ENCODE data around the gene CDK14. TPM values are rescaled to one million over a fixed set of nuclear protein-coding genes. Genes with fewer than 3 reads are reported as not detected.
"Not testable (repeated sequence)": the region's sequence is repeated elsewhere in the genome, so short reads cannot be mapped to it uniquely, and the experiment has no call there.

The CDK14 gene
- total RNA-seq, 2 donors from 2014 or later: 0.49 to 1.7 TPM

DNA sequence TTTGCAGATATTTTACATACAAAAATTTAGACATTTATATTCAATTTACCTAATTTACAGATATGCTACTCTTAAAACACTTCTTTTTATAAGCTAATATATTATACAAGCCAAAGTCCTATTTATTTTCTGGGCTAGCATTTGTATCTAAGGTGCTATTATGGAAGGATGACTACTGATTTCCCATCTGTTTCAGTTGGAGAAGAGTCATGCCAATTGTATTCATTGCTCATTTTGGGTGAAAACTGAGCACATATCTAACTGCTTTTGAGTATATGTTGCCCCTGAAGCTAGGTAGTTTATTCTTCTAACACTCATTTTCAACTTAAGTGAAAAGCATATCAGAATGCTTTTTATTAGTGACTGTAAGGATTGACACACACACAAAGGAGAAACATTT lies 172.9 kb downstream of the CDK14 start:
- ATAC-seq (replicated peaks in 1 of 2) (no peak), DNase-seq (no peak)
- Mint-ChIP-seq H3K36me3 (ENCODE audit: insufficient read depth in 2 of 2) (no peaks in the 10 kb centered on the region), H3K27me3 (ENCODE audit: low read depth) (no peaks in the 10 kb centered on the region), H3K4me1 (ENCODE audit: low read depth) (no peaks in the 10 kb centered on the region), H3K27ac (no peak overlapping the region), H3K4me3 (no peak overlapping the region), H3K9me3 (peaks cover 1 to 7% of the 10 kb centered on the region in 2 donors)

DNA sequence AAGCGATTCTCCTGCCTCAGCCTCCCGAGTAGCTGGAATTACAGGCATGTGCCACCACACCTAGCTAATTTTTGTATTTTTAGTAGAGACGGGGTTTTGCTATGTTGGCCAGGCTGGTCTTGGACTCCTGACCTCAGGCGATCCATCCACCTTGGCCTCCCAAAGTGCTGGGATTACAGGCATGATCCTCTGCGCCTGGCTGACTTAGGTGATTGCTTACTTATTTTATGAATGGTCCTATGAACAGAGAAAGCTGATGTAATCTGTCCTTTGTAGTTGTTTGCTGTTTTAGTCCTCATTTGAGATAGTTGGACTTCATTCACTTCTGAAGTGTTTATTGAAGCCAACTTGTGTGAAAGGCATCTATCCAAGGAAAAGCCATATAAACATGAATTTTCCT lies 173.4 kb downstream of the CDK14 start:
- H3K4me1 Mint-ChIP-seq (ENCODE audit: low read depth); H3K27me3 Mint-ChIP-seq (ENCODE audit: low read depth); H3K9me3 Mint-ChIP-seq; ATAC-seq (replicated peaks in 1 of 2); H3K36me3 Mint-ChIP-seq (ENCODE audit: insufficient read depth in 2 of 2); DNase-seq; H3K4me3 Mint-ChIP-seq; H3K27ac Mint-ChIP-seq: not testable (repeated sequence)

DNA sequence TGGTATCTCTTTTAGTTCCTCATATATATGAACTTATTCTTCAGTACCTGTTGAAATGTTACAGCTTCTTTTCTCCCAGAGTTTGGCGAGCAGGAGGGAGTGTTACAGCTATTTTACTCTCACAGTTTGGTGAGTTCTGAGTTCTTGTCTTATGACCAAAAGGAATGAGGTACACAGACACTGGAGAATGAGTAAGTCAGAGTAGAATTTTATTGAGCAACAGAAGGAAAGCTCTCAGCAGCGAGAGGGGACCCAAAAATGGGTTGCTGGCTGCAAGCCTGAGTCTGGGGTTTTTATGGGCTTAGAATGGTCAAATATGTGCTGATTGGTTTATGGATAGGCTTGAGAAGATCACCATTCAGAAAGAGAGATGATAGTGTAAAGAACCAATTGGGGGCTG lies 175.2 kb downstream of the CDK14 start:
- no peaks in the 10 kb centered on the region for H3K27me3 Mint-ChIP-seq (ENCODE audit: low read depth)
- no peaks in the 10 kb centered on the region for H3K36me3 Mint-ChIP-seq (ENCODE audit: insufficient read depth in 2 of 2)
- DNase-seq (no peak), ATAC-seq (replicated peaks in 1 of 2) (no peak)
- peaks cover 1 to 7% of the 10 kb centered on the region in 2 donors for H3K9me3 Mint-ChIP-seq
- H3K4me1 Mint-ChIP-seq (ENCODE audit: low read depth): no peaks in the 10 kb centered on the region
- no peak overlapping the region for H3K4me3 Mint-ChIP-seq
- no peak overlapping the region for H3K27ac Mint-ChIP-seq

DNA sequence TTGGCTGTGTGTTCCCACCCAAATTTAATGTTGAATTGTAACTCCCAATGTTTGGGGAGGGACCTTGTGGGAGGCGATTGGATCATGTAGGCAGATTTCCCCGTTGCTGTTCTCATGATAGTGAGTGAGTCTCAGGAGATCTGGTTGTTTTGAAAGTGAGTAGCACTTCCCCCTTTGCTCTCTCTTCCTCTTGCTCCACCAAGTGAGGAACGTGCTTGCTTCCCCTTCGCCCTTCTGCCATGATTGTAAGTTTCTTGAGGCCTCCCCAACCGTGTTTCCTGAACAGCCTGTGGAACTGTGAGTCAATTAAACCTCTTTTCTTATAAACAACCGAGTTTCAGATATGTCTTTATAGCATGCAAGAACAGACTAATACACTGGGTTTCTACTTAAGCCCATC lies 176.3 kb downstream of the CDK14 start:
- no peak overlapping the region for H3K4me3 Mint-ChIP-seq
- DNase-seq: no peak
- H3K36me3 Mint-ChIP-seq (ENCODE audit: insufficient read depth in 2 of 2): no peaks in the 10 kb centered on the region
- H3K4me1 Mint-ChIP-seq (ENCODE audit: low read depth): no peaks in the 10 kb centered on the region
- no peak for ATAC-seq (replicated peaks in 1 of 2)
- H3K9me3 Mint-ChIP-seq: peaks cover 1 to 7% of the 10 kb centered on the region in 2 donors
- no peaks in the 10 kb centered on the region for H3K27me3 Mint-ChIP-seq (ENCODE audit: low read depth)
- H3K27ac Mint-ChIP-seq: no peak overlapping the region

DNA sequence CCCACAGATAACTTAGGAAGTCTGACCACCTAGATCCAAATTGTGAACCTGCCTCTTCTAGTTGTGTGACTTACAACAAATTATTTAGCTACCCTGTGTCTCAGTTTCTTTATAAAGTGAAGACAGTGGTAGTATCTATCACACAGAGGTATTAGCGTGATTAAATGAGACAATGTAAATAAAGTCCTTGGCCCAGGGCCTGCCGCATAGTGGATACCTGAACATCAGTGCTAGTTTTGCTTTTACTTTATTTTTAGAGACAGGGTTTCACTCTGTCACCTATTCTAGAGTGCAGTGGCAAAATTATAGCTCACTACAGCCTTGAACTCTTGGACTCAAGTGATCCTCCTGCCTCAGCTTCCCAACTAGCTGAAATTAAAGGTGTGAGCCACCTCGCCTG lies 177.1 kb downstream of the CDK14 start:
- Mint-ChIP-seq H3K4me3 (no peak overlapping the region), H3K4me1 (ENCODE audit: low read depth) (no peaks in the 10 kb centered on the region), H3K27ac (no peak overlapping the region), H3K9me3 (peaks cover 1 to 7% of the 10 kb centered on the region in 2 donors), H3K36me3 (ENCODE audit: insufficient read depth in 2 of 2) (no peaks in the 10 kb centered on the region), H3K27me3 (ENCODE audit: low read depth) (no peaks in the 10 kb centered on the region)
- DNase-seq: no peak
- no peak for ATAC-seq (replicated peaks in 1 of 2)

DNA sequence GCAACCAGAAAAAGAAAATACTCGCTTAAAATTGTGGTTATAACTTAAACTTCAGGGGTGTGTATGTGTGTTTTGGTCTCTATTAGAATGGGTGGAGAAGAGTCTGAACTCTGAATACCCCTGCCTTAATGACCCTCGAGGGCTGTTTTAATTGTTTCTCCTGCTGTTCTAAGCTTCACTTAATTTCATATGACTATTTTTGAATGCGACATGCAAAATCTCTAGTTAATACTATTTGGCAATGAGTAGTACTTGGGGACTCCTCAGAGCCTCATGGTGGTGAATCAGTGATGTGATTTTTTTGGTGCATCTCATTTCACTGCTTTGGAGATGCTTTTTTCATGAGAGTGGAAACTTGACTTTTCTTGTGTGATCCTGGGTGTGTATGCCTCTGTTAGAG lies 178.6 kb downstream of the CDK14 start:
- H3K36me3 Mint-ChIP-seq (ENCODE audit: insufficient read depth in 2 of 2): no peaks in the 10 kb centered on the region
- no peak for DNase-seq
- H3K9me3 Mint-ChIP-seq: peaks cover 1 to 7% of the 10 kb centered on the region in 2 donors
- no peaks in the 10 kb centered on the region for H3K4me1 Mint-ChIP-seq (ENCODE audit: low read depth)
- no peaks in the 10 kb centered on the region for H3K27me3 Mint-ChIP-seq (ENCODE audit: low read depth)
- no peak for ATAC-seq (replicated peaks in 1 of 2)
- no peak overlapping the region for H3K4me3 Mint-ChIP-seq
- H3K27ac Mint-ChIP-seq: no peak overlapping the region

GRCh38 chr7:90775383-90775965 lies 179.4 kb downstream of the CDK14 start:
- H3K9me3 Mint-ChIP-seq: peaks cover 1 to 6% of the 10 kb centered on the region in 2 donors
- ATAC-seq (replicated peaks in 1 of 2) (no peak), DNase-seq (no peak)
- no peaks in the 10 kb centered on the region for H3K27me3 Mint-ChIP-seq (ENCODE audit: low read depth)
- no peak overlapping the region for H3K4me3 Mint-ChIP-seq
- no peaks in the 10 kb centered on the region for H3K4me1 Mint-ChIP-seq (ENCODE audit: low read depth)
- no peaks in the 10 kb centered on the region for H3K36me3 Mint-ChIP-seq (ENCODE audit: insufficient read depth in 2 of 2)
- H3K27ac Mint-ChIP-seq: no peak overlapping the region

- Mint-ChIP-seq H3K36me3 (ENCODE audit: insufficient read depth in 2 of 2) (no peaks in the 10 kb centered on the region), H3K9me3 (peaks cover 1% of the 10 kb centered on the region in 2 donors), H3K27ac (no peak overlapping the region), H3K4me3 (no peak overlapping the region), H3K4me1 (ENCODE audit: low read depth) (no peaks in the 10 kb centered on the region), H3K27me3 (ENCODE audit: low read depth) (no peaks in the 10 kb centered on the region)
- ATAC-seq (replicated peaks in 1 of 2) (no peak), DNase-seq (no peak)
Measured at GRCh38 chr7:90777041-90777440, 180.9 kb downstream of the CDK14 start.

DNA sequence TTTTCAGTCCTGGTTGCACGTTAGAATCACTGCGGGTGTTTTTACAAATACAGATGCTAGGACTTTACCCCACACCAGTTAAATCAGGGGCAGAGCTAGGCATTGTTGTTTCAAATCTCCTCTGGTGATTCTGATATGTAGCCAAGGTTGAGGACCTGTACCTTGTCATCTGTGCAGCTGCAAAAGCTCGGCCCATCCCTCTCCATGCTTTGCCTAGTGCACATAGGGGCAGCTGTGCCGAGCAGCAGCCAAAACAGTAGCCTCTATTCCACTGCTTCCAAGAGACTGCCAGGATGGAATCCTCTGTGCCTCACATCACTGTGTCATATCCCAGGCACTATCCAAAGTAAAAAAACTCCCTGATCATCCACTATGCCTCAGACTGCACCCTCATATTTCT lies 181.3 kb downstream of the CDK14 start:
- Mint-ChIP-seq H3K4me1 (ENCODE audit: low read depth) (no peaks in the 10 kb centered on the region), H3K36me3 (ENCODE audit: insufficient read depth in 2 of 2) (no peaks in the 10 kb centered on the region), H3K27me3 (ENCODE audit: low read depth) (no peaks in the 10 kb centered on the region), H3K27ac (no peak overlapping the region), H3K4me3 (no peak overlapping the region), H3K9me3 (peaks cover under 1% of the 10 kb centered on the region in 2 donors)
- ATAC-seq (replicated peaks in 1 of 2): no peak
- DNase-seq: no peak

- H3K36me3 Mint-ChIP-seq (ENCODE audit: insufficient read depth in 2 of 2): no peaks in the 10 kb centered on the region
- H3K27me3 Mint-ChIP-seq (ENCODE audit: low read depth): no peaks in the 10 kb centered on the region
- H3K4me1 Mint-ChIP-seq (ENCODE audit: low read depth): no peaks in the 10 kb centered on the region
- ATAC-seq (replicated peaks in 1 of 2): no peak
- no peaks in the 10 kb centered on the region for H3K9me3 Mint-ChIP-seq
- no peak overlapping the region for H3K27ac Mint-ChIP-seq
- DNase-seq: no peak
- H3K4me3 Mint-ChIP-seq: no peak overlapping the region
Measured at GRCh38 chr7:90777886-90778285, 181.8 kb downstream of the CDK14 start.

- DNase-seq: no peak
- ATAC-seq (replicated peaks in 1 of 2): no peak
- Mint-ChIP-seq H3K27ac (no peak overlapping the region), H3K36me3 (ENCODE audit: insufficient read depth in 2 of 2) (peaks cover 2 to 7% of the 10 kb centered on the region in 2 donors), H3K4me1 (ENCODE audit: low read depth) (no peaks in the 10 kb centered on the region), H3K27me3 (ENCODE audit: low read depth) (no peaks in the 10 kb centered on the region), H3K9me3 (peaks cover 7% of the 10 kb centered on the region in 2 donors), H3K4me3 (no peak overlapping the region)
Measured at GRCh38 chr7:90788052-90788451, 191.9 kb downstream of the CDK14 start.

- Mint-ChIP-seq H3K4me1 (ENCODE audit: low read depth) (no peaks in the 10 kb centered on the region), H3K36me3 (ENCODE audit: insufficient read depth in 2 of 2) (peaks cover 3 to 14% of the 10 kb centered on the region in 2 donors), H3K27ac (no peak overlapping the region)
Measured at GRCh38 chr7:90789736-90790306, 193.7 kb downstream of the CDK14 start.

DNA sequence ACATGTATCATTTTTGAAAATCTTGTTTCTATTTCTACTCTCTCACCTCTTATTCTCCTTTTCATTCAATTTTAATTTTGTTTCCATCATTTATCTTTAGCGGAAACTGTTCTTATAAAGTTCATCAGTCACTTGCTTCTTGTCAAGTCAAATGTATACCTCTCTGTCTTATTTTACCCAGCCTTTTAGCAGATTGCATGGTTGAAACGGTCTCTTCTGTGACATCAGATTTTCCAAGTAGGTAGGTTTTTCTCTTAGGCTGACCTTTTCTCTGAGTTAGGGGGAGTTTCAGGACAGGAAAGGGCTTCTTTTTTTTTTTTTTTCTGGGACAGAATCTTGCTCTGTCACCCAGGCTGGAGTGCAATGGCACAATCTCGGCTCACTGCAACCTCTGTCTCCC lies 195.5 kb downstream of the CDK14 start:
- Mint-ChIP-seq H3K27me3 (ENCODE audit: low read depth) (no peaks in the 10 kb centered on the region), H3K4me1 (ENCODE audit: low read depth) (no peaks in the 10 kb centered on the region), H3K4me3 (no peak overlapping the region), H3K9me3 (peaks cover 13% of the 10 kb centered on the region in 2 donors), H3K36me3 (ENCODE audit: insufficient read depth in 2 of 2) (peaks cover 6 to 15% of the 10 kb centered on the region in 2 donors), H3K27ac (no peak overlapping the region)
- ATAC-seq (replicated peaks in 1 of 2) (no peak), DNase-seq (no peak)

More at GRCh38 chr7:90789736-90790306, 193.7 kb downstream of the CDK14 start:
- H3K9me3 Mint-ChIP-seq: peaks cover 6 to 10% of the 10 kb centered on the region in 2 donors
- no peak overlapping the region for H3K4me3 Mint-ChIP-seq
- H3K27me3 Mint-ChIP-seq (ENCODE audit: low read depth): no peaks in the 10 kb centered on the region
- no peak for DNase-seq
- no peak for ATAC-seq (replicated peaks in 1 of 2)

GRCh38 chr7:90792301-90792700 lies 196.2 kb downstream of the CDK14 start:
- peaks cover 13% of the 10 kb centered on the region in 2 donors for H3K9me3 Mint-ChIP-seq
- DNase-seq (no peak), ATAC-seq (replicated peaks in 1 of 2) (peak; percentile 42 to 52)
- no peak overlapping the region for H3K4me3 Mint-ChIP-seq
- H3K27me3 Mint-ChIP-seq (ENCODE audit: low read depth): no peaks in the 10 kb centered on the region
- no peaks in the 10 kb centered on the region for H3K4me1 Mint-ChIP-seq (ENCODE audit: low read depth)
- no peak overlapping the region for H3K27ac Mint-ChIP-seq
- H3K36me3 Mint-ChIP-seq (ENCODE audit: insufficient read depth in 2 of 2): peaks cover 6 to 15% of the 10 kb centered on the region in 2 donors
